AG04449 (cell line): Measurements from ENCODE around the gene AACS.

Experiments used
- CTCF ChIA-PET: fragments of 350-600 bp; formaldehyde crosslinking; extraction: SDS; loops from one replicate; lab custom pipeline; 2021; ENCODE audit warnings: antibody characterized with exemption; lab: Yijun Ruan, JAX
- POLR2A ChIA-PET: fragments of 400-600, 350-600 bp; formaldehyde crosslinking; extraction: SDS; loops from one replicate; lab custom pipeline; 2020; ENCODE audit warnings: antibody characterized with exemption, inconsistent platforms; lab: Yijun Ruan, JAX
- DNase-seq: peaks from one replicate; pipeline ENCODE4 v3.0.0-alpha.2; 2010; ENCODE audit warnings: low read depth, low spot score
- H3K4me3 ChIP-seq: 2 replicates; pipeline ENCODE4 v1.5.1; 2011; ENCODE audit warnings: low read depth, mild to moderate bottlenecking, control low read depth, low read length
- TF ChIP-seq, protein P1 (sequence below): IDR thresholded peaks from one replicate; pipeline ENCODE4 v1.5.1; 2011; ENCODE audit warnings: mild to moderate bottlenecking, moderate library complexity, low read length, control low read depth, inconsistent platforms; ENCODE audit not compliant: insufficient read depth; ENCODE audit errors: missing control alignments

Gene AACS

DNA sequence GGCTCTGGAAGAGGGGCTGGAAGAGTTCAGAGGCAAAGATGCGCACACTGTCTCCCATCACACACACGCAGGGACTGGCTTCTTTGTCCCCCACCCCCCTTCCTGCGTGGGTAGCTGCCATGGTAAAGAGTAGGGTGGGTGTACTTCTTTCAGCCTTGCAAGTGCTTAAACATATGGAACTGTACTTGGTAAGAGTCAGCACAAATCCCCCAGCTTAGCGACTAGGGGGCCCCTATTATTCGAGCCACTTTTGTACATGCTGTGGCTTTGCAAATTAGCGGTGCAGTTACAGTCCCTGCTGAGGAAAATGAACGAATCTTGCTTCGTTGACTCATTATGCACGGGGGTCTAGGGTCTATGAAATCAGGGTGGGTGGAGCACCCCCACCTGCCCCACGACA is 123.8 kb downstream of the AACS start:
- no peak overlapping the region for H3K4me3 ChIP-seq
- no peak for DNase-seq
- TF ChIP-seq, protein P1, sequence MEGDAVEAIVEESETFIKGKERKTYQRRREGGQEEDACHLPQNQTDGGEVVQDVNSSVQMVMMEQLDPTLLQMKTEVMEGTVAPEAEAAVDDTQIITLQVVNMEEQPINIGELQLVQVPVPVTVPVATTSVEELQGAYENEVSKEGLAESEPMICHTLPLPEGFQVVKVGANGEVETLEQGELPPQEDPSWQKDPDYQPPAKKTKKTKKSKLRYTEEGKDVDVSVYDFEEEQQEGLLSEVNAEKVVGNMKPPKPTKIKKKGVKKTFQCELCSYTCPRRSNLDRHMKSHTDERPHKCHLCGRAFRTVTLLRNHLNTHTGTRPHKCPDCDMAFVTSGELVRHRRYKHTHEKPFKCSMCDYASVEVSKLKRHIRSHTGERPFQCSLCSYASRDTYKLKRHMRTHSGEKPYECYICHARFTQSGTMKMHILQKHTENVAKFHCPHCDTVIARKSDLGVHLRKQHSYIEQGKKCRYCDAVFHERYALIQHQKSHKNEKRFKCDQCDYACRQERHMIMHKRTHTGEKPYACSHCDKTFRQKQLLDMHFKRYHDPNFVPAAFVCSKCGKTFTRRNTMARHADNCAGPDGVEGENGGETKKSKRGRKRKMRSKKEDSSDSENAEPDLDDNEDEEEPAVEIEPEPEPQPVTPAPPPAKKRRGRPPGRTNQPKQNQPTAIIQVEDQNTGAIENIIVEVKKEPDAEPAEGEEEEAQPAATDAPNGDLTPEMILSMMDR = no peak
- CTCF ChIA-PET = interaction anchor here (1.1 to 2.5 kb wide), 2 partner anchors 10 to 14 kb away, joined by 3 to 13 read pairs; no protein-coding TSS in a partner anchor
- POLR2A ChIA-PET = interaction anchor here (0.6 kb wide), 1 partner anchor 118 kb away, joined by 4 read pairs; no protein-coding TSS in a partner anchor

DNA sequence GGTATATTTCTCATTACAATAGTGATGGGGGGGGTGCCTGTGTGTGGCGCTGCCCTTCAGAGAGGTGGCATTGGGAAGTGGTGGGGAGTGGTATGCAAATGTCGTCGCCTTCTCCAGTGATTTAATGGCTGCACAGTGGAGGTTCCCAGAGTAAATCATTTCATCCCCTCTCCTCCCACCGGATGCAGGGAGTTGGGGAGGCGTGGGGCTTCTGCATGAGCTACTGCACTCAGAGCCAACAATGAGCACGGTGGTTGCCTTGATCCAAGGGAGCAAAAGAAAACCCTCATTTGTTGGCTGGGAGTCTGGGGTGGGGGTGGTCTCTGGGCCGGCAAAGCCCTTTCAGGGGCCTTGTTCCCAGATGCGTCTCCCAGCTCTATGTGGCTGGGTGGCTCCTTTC is 124.3 kb downstream of the AACS start:
- no peak for DNase-seq
- TF ChIP-seq, protein P1 = no peak
- POLR2A ChIA-PET = no interaction called here
- CTCF ChIA-PET = no interaction called here
- no peak overlapping the region for H3K4me3 ChIP-seq

DNA sequence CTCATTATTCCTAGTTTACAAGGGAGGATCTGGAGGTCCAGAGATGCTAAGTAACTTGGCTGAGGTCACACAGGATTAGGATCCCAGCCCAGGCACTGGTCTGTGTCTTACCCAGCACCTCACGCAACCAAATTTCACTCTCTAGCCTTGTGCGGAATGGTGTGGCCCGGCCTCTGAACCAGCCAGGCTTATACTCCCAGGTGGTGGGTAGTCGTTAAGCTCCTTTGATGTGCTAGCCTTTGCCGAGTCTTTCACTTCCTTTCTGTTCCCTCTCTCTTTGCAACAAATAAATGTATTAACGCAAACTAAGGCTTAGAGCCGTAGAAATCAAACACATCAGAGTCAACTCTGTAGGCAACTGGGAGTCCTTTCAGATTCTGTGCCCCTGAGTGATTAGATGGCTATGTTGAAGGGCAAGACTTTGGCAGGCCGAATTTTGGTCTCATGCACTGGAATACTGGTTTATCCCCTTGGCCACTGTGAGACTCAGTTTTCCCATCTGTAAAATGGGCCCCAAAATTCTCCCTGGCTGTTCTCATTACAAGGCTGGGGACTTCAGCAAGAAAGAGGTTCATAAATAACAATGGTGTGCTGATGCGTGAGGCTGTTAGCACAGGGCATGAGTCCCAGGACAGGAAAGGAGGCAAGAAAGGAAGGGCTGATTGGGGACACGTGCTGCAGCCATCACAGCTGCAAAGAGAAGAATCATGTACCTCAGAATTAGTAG is 126.3 kb downstream of the AACS start:
- ChIA-PET CTCF (no interaction called here), POLR2A (no interaction called here)
- no peak for DNase-seq
- H3K4me3 ChIP-seq = no peak overlapping the region
- TF ChIP-seq, protein P1 = no peak

DNA sequence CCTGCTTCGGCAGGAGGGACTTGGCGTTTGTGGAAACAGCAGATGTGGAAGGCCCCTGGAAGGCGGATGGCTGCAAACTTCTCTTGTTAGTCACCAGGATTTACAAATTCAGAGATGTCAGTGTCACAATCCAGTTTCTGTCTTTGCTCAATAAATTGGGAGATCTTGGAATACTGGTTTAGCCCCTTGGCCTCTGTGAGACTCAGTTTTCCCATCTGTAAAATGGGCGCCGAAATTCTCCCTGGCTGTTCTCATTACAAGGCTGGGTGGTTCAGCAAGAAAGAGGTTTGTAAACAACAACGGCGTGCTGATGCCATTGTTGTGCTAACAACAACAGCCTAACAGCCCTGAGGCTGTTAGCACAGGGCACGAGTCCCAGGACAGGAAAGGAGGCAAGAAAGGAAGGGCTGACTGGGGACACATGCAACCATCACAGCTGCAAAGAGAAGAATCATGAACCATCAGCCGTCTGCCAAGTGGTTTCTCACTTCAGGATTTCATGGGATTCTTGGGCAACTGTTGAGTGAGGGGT is 127.5 kb downstream of the AACS start:
- H3K4me3 ChIP-seq = no peak overlapping the region
- CTCF ChIA-PET = interaction anchor here (1.4 to 2.1 kb wide), 2 partner anchors 9 to 10 kb away, joined by 6 read pairs; no protein-coding TSS in a partner anchor
- TF ChIP-seq, protein P1 = no peak
- POLR2A ChIA-PET = no interaction called here
- no peak for DNase-seq
